OCI-LY3 (cell line): ENCODE measurements around the gene ATP4B.

Source experiments
- H2AFZ ChIP-seq: fragments of 200-600, 300-600 bp; shearing (Covaris generic); 2 replicates; pipeline ENCODE4 v1.6.0; 2014; ENCODE audit warnings: antibody characterized with exemption, low read depth, low read length
- H3K27ac ChIP-seq: fragments of 200-600, 300-600 bp; sonication (generic); 2 replicates; pipeline ENCODE4 v1.5.1; 2014; ENCODE audit warnings: mild to moderate bottlenecking, low read length, moderate library complexity, mixed read lengths
- H3K27me3 ChIP-seq: fragments of 200-600, 300-600 bp; sonication (generic); 2 replicates; pipeline ENCODE4 v1.6.1; 2014; ENCODE audit warnings: low read depth, low read length, mixed read lengths
- H3K36me3 ChIP-seq: fragments of 200-600, 300-600 bp; sonication (generic); replicated peaks from 2 replicates; pipeline ENCODE3; 2014; ENCODE audit warnings: low read depth, low read length, mixed read lengths
- H3K4me1 ChIP-seq: fragments of 300-600, 200-600 bp; sonication (generic); 2 replicates; pipeline ENCODE4 v1.6.1; 2014; ENCODE audit warnings: low read length, mixed read lengths
- H3K4me2 ChIP-seq: fragments of 200-600, 300-600 bp; sonication (generic); 2 replicates; pipeline ENCODE4 v1.6.1; 2014; ENCODE audit warnings: low read length, mixed read lengths
- H3K4me3 ChIP-seq: fragments of 300-600, 200-600 bp; sonication (generic); 2 replicates; pipeline ENCODE4 v1.5.1; 2014; ENCODE audit warnings: antibody characterized with exemption, mild to moderate bottlenecking, low read length, moderate library complexity
- H3K79me2 ChIP-seq: fragments of 300-600, 200-600 bp; shearing (Covaris generic); 2 replicates; pipeline ENCODE4 v1.6.1; 2014; ENCODE audit warnings: mild to moderate bottlenecking, low read length, mixed read lengths
- H3K9ac ChIP-seq: fragments of 300-600, 200-600 bp; shearing (Covaris generic); 2 replicates; pipeline ENCODE4 v1.6.0; 2014; ENCODE audit warnings: mild to moderate bottlenecking, low read length, moderate library complexity
- H3K9me3 ChIP-seq: fragments of 200-600, 300-600 bp; shearing (Covaris generic); 2 replicates; pipeline ENCODE4 v1.6.1; 2014; ENCODE audit warnings: low read length, mixed read lengths; ENCODE audit not compliant: insufficient read depth
- H4K20me1 ChIP-seq: fragments of 200-600, 300-600 bp; sonication (generic); 2 replicates; pipeline ENCODE4 v1.6.1; 2016; ENCODE audit warnings: low read length, mixed read lengths; ENCODE audit not compliant: insufficient read depth
- CTCF ChIP-seq: fragments of 200-600, 300-600 bp; sonication (generic); IDR thresholded peaks from 2 replicates; pipeline ENCODE4 v1.5.1; 2014; ENCODE audit warnings: antibody characterized with exemption, low read length, low read depth
- EZH2phosphoT487 ChIP-seq: fragments of 200-600 bp; shearing (Covaris generic); IDR thresholded peaks from 2 replicates; pipeline ENCODE4 v1.6.1; 2018; ENCODE audit warnings: antibody characterized with exemption, mixed run types, low read depth

ATP4B gene

GRCh38 chr13:113607889-113608635 lies 49.9 kb downstream of the ATP4B start:
- peaks cover 97% of the 10 kb centered on the region for H4K20me1 ChIP-seq
- H3K27ac ChIP-seq = no peak overlapping the region

GRCh38 chr13:113607056-113607888 lies 50.7 kb downstream of the ATP4B start:
- no peak overlapping the region for H3K27ac ChIP-seq
- H3K27me3 ChIP-seq = no peaks in the 10 kb centered on the region
- no peaks in the 10 kb centered on the region for H3K9me3 ChIP-seq
- peaks cover 99% of the 10 kb centered on the region for H4K20me1 ChIP-seq
- H3K9ac ChIP-seq = no peak overlapping the region
- peaks cover 55% of the 10 kb centered on the region for H3K36me3 ChIP-seq
- peaks cover 100% of the 10 kb centered on the region for H3K79me2 ChIP-seq
- H2AFZ ChIP-seq = no peak overlapping the region
- H3K4me2 ChIP-seq = no peak overlapping the region
- TF ChIP-seq EZH2phosphoT487 (no peak), CTCF (no peak)
- no peak overlapping the region for H3K4me3 ChIP-seq
- no peaks in the 10 kb centered on the region for H3K4me1 ChIP-seq

More at GRCh38 chr13:113607889-113608635, 49.9 kb downstream of the ATP4B start:
- Histone ChIP-seq H3K9me3 (no peaks in the 10 kb centered on the region), H3K36me3 (peaks cover 61% of the 10 kb centered on the region), H3K4me2 (no peak overlapping the region), H2AFZ (no peak overlapping the region), H3K4me1 (no peaks in the 10 kb centered on the region), H3K27me3 (no peaks in the 10 kb centered on the region), H3K79me2 (peaks cover 100% of the 10 kb centered on the region), H3K9ac (no peak overlapping the region), H3K4me3 (no peak overlapping the region)
- TF ChIP-seq CTCF (no peak), EZH2phosphoT487 (no peak)

- Histone ChIP-seq H2AFZ (no peak overlapping the region), H3K36me3 (peaks cover 46% of the 10 kb centered on the region), H4K20me1 (peaks cover 99% of the 10 kb centered on the region)
Measured at GRCh38 chr13:113605866-113606438, 52.0 kb downstream of the ATP4B start.

More at GRCh38 chr13:113605866-113606438, 52.0 kb downstream of the ATP4B start:
- Histone ChIP-seq H3K4me3 (no peak overlapping the region), H3K27ac (no peak overlapping the region), H3K9ac (no peak overlapping the region), H3K79me2 (peaks cover 100% of the 10 kb centered on the region), H3K27me3 (no peaks in the 10 kb centered on the region), H3K4me2 (no peak overlapping the region), H3K9me3 (no peaks in the 10 kb centered on the region), H3K4me1 (no peaks in the 10 kb centered on the region)
- TF ChIP-seq CTCF (no peak), EZH2phosphoT487 (no peak)
